GM12875 (cell line): ENCODE measurements around the gene MRPL1.

Experiments used
- H3K4me3 ChIP-seq: one replicate; pipeline ENCODE4 v1.5.1; 2011; ENCODE audit warnings: low read depth, low read length, control low read depth
- TF ChIP-seq, protein P1 (sequence below): IDR thresholded peaks from 2 replicates; pipeline ENCODE4 v1.5.1; 2011; ENCODE audit warnings: low read depth, mild to moderate bottlenecking, control low read depth, inconsistent platforms, low read length, moderate library complexity, borderline replicate concordance; ENCODE audit not compliant: insufficient read depth

The MRPL1 gene

DNA sequence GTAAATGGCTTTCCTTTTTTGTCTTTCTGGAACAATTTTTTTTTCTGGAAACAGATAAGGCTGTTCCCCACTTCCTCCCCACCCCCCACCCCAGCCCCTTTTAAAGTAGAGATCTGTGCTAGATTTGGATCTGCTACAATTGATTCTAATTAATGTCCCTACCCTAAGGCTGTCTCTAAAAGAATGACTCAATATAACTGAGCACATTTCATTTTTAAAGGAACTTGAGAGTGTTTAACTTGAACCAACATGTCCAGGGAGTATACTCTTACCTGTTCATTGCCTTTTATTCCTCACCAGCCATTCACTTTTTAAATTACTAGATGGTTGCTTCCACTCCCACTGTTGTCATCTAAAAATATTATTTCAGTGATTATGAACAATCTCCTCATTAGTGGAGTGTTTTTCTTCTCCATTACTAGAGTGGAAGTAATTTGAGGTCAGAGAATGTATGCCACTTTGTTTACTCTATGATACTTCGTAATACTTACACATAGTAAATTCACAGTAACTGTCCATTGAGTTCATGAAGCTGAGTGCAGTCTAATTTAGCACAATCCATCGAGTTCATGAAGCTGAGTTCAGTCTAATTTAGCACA, 29.4 kb upstream of the MRPL1 start:
- no peak overlapping the region for H3K4me3 ChIP-seq
- TF ChIP-seq, protein P1, sequence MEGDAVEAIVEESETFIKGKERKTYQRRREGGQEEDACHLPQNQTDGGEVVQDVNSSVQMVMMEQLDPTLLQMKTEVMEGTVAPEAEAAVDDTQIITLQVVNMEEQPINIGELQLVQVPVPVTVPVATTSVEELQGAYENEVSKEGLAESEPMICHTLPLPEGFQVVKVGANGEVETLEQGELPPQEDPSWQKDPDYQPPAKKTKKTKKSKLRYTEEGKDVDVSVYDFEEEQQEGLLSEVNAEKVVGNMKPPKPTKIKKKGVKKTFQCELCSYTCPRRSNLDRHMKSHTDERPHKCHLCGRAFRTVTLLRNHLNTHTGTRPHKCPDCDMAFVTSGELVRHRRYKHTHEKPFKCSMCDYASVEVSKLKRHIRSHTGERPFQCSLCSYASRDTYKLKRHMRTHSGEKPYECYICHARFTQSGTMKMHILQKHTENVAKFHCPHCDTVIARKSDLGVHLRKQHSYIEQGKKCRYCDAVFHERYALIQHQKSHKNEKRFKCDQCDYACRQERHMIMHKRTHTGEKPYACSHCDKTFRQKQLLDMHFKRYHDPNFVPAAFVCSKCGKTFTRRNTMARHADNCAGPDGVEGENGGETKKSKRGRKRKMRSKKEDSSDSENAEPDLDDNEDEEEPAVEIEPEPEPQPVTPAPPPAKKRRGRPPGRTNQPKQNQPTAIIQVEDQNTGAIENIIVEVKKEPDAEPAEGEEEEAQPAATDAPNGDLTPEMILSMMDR: no peak

DNA sequence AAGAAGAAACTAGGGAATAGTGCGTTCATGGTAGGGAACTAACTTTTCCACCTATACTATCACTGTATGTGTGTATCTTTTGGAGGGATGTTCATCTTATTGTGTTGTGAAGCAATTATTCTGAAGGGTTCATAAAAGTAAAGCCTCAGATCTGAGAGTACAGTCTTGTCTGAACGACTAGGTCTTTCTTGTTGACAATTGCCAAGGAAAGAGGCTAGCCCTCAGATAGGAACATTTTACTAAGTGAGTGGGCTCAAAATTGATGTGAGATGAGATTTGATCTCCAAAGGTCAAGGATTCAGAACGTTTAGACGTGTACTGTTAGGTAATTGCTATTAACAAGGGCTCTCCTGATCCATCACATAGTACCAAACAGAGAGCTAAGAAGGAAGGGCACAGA, 28.2 kb upstream of the MRPL1 start:
- TF ChIP-seq, protein P1: no peak

GRCh38 chr4:77843628-77844027, 19.0 kb upstream of the MRPL1 start:
- no peak overlapping the region for H3K4me3 ChIP-seq
- TF ChIP-seq, protein P1: no peak

More for the DNA sequence above, 28.2 kb upstream of the MRPL1 start:
- no peak overlapping the region for H3K4me3 ChIP-seq

GRCh38 chr4:77844363-77844762, 18.3 kb upstream of the MRPL1 start:
- TF ChIP-seq, protein P1: no peak

DNA sequence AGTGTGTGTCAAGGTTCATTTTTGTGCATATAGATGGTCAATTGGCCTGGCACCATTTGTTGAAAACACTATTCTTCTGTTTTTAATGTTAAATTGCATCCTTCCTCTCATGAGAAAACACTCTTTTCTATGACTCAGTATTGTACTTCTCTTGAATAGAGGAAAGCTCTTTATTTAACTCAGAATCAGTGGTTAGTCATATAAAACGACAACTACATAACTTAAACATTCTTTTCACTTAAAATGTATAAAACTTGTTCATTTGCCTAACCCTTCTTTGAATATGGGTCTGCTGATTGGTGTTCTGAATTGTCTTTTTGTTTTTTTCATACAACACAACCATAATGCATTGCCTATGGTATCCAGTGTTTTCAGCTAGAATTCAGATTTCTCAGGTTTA, 17.2 kb upstream of the MRPL1 start:
- H3K4me3 ChIP-seq: no peak overlapping the region
- TF ChIP-seq, protein P1: no peak

More at GRCh38 chr4:77844363-77844762, 18.3 kb upstream of the MRPL1 start:
- H3K4me3 ChIP-seq: no peak overlapping the region

GRCh38 chr4:77845929-77846328, 16.7 kb upstream of the MRPL1 start:
- TF ChIP-seq, protein P1: no peak
- H3K4me3 ChIP-seq: no peak overlapping the region

- TF ChIP-seq, protein P1: no peak
- H3K4me3 ChIP-seq: no peak overlapping the region
Observed at GRCh38 chr4:77848508-77848907, 14.1 kb upstream of the MRPL1 start.
